ENCODE results near the gene PRDM11. TPM values are rescaled to one million over a fixed set of nuclear protein-coding genes. Genes with fewer than 3 reads are reported as not detected.

The PRDM11 gene
- total RNA-seq, 2 experiments from 2014 or later: 2.5 to 4.6 TPM

DNA sequence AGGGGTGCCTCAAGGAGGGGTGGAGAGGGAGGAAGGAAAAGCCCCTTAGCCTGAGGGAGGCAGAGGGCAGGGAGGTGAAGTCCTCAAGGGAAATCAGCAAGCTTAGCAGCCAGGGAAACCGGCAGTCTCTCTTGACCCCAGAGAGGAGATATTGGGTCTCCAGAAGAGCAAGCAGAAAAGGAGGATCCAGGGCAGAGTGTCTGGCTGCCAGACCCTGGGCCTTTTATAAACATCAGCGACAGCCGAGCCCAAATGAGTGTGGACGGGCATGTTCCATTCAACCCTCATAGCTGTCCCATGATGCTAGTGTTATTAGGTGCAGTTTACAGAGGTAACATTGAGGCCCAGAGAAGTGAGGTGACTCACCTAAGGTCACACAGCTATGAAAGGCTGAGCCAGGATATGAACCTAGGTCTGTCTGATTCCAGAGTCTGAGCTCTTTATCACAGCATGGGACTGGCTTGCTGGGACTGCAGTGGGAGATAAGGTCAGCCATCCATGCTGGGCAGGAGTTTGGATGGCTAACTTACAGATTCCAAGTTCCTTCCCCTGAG is 9.3 kb downstream of the PRDM11 start:
- Mint-ChIP-seq H3K36me3 (no peaks in the 10 kb centered on the region), H3K27me3 (no peaks in the 10 kb centered on the region), H3K27ac (no peak overlapping the region), H3K4me1 (peaks cover 1% of the 10 kb centered on the region), H3K9me3 (ENCODE audit: low read depth) (no peaks in the 10 kb centered on the region), H3K4me3 (no peak overlapping the region)
- ATAC-seq (no peak), DNase-seq (no peak)
- CTCF ChIA-PET: interaction anchor here (2.3 kb wide), 1 partner anchor 45 kb away, joined by 8 read pairs; no protein-coding TSS in a partner anchor

DNA sequence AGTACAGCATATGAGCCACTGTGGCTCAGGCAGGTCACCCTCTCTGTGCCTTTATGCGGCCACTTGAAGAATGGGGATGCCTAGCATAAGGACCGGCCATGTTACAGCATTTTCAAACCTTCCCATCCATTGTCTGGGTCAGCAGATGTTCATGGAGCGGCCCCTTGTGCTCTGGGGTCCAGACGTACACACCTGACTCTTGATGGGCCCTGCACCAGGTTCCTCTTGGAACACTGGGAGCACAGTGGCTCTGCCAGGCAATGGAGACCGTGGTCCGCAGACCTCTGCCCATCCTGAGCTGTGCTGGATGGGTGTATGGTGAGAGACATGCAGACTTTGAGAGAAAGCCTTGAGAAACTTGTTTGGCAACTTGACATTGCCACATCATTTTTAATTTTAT is 9.8 kb downstream of the PRDM11 start:
- DNase-seq (no peak), ATAC-seq (no peak)
- Mint-ChIP-seq H3K9me3 (ENCODE audit: low read depth) (no peaks in the 10 kb centered on the region), H3K27me3 (no peaks in the 10 kb centered on the region), H3K36me3 (no peaks in the 10 kb centered on the region), H3K4me1 (peaks cover 1% of the 10 kb centered on the region), H3K27ac (no peak overlapping the region), H3K4me3 (no peak overlapping the region)
- CTCF ChIA-PET: interaction anchor here (2.3 kb wide), 1 partner anchor 46 kb away, joined by 8 read pairs; no protein-coding TSS in a partner anchor

DNA sequence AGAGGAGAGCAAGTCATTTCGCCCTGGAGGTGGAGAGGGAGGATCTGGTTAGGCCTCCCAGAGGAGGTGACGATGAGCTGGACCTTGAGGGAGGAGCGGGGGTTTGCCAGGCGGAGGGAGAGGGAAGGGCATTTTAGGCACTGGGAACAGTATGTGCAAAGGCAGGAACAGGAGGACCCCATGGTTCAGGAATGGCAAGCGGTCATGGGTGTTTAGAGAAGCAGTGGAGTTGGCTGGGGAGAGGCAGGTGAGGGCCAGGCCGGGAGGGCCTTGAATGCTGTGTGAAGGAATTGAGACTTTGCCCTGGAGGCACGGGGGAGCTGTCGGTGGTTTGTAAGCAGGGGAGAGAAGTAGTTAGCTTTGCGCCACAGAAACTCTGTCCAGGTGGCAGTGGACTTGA is 10.3 kb downstream of the PRDM11 start:
- H3K9me3 Mint-ChIP-seq (ENCODE audit: low read depth): no peaks in the 10 kb centered on the region
- ATAC-seq (no peak), DNase-seq (no peak)
- peaks cover 1% of the 10 kb centered on the region for H3K4me1 Mint-ChIP-seq
- H3K4me3 Mint-ChIP-seq: no peak overlapping the region
- no peaks in the 10 kb centered on the region for H3K36me3 Mint-ChIP-seq
- H3K27me3 Mint-ChIP-seq: no peaks in the 10 kb centered on the region
- no peak overlapping the region for H3K27ac Mint-ChIP-seq
- CTCF ChIA-PET: interaction anchor here (2.3 kb wide), 1 partner anchor 46 kb away, joined by 8 read pairs; no protein-coding TSS in a partner anchor

DNA sequence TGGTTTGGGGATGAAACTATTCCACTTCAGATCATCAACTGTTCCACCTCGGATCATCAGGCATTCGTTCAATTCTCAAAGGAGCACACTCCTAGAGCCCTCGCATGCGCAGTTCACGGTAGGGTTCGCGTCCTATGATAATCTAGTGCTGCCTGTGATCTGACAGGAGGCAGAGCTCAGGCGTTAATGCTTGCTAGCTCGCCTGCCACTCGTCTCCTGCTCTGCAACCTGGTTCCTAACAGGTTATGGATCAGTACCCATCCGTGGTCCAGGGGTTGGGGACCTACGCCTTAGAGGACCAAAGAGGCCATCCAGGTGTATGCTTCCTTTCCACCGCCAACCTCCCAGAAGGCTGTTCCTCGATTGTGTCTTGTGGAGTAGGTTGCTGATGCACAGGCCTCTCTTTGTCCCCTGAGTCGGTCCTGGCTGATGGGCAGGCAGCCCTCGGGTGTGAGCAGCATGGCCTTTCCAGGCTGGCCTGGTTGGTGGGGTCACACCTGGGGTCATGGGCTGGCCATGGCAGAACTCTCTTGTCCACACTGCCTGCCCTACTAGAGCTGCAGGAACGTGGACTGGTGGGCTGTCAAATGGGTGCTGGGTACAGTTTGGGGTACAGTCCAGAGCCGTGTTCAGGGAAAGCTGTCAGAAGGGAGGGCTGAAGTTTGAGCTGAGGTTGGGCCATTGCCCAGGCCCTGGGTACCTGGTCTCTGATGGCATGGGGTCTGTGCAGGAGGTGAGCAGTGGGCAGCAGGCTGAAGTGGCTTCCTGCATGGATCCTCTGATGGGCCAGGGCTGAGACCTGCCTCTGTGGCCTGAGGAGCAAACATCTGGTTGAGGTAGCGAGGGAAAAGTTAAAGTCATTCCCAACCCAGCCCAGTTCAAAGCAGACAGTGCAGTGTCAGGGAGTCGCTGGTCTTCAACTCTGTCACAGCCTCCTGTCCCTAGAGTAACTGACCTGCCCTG is 11.1 kb downstream of the PRDM11 start:
- no peaks in the 10 kb centered on the region for H3K9me3 Mint-ChIP-seq (ENCODE audit: low read depth)
- CTCF ChIA-PET: no interaction called here
- H3K4me3 Mint-ChIP-seq: no peak overlapping the region
- no peak for ATAC-seq
- H3K4me1 Mint-ChIP-seq: peaks cover 1% of the 10 kb centered on the region
- no peaks in the 10 kb centered on the region for H3K27me3 Mint-ChIP-seq
- DNase-seq: no peak
- H3K27ac Mint-ChIP-seq: no peak overlapping the region
- no peaks in the 10 kb centered on the region for H3K36me3 Mint-ChIP-seq

DNA sequence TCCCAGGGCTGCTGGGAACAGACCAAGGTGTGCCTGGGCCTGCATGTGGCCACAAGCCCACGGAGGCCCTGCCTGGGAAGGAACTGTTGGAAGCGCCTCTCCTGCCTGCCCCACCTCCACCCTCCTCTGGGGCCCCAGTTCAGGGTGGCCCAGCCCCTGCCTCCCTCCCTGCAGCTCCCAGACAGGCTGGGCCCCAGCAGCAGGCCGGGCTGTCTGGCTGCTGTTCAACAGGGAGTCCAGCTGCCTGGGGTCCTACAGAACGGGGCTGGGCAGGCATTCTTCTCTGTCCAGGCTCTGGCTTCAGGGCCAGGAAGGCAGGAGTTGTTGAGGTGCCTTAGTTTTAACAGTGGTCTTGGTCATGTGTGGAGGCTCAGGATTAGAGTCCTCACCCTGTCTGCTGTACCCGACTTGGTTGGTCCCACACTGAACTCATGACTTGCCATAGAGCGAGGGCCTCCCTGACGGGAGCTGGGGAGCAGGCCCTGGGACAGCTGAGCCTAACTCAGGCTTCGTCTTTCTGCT is 11.8 kb downstream of the PRDM11 start:
- Mint-ChIP-seq H3K36me3 (no peaks in the 10 kb centered on the region), H3K4me3 (no peak overlapping the region), H3K9me3 (ENCODE audit: low read depth) (no peaks in the 10 kb centered on the region), H3K27me3 (no peaks in the 10 kb centered on the region), H3K4me1 (peaks cover 1% of the 10 kb centered on the region), H3K27ac (no peak overlapping the region)
- DNase-seq (no peak), ATAC-seq (no peak)
- CTCF ChIA-PET: no interaction called here

DNA sequence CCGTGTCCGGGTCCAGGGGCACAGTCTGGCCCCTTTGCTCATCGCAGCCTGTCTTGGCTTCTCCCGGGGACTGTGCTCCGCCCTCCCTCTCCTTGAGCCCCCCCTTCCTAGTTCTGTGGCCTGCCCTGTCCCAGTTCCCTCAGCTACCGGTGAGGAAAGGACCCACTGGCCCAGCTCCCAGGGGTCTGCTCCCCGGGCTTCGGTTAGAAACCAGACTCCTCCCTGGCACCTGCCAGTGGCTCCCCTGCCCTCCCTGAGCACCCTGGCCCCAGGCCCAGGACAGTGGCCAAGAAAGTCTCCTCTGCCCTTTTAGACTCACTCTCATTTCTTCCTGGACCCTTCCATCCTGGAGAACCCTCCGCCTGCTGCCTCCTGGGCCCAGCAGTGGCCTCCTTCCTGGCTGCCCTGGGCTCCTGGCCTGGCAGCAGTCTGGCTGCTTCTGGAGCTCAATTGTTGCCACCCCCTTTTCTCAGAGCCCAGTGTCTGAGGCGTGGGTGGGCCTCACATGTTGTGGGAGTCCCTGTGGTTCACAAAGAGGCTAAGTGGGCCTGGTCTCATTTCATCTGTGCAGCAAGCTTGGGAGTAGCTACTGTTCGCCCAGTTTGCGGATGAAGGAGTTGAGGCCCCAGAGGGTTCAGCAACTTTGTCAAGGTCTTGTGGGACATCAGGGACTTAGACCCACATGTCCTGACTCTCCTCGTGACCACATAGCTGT is 12.6 kb downstream of the PRDM11 start:
- DNase-seq (no peak), ATAC-seq (no peak)
- Mint-ChIP-seq H3K27me3 (no peaks in the 10 kb centered on the region), H3K4me1 (no peaks in the 10 kb centered on the region), H3K9me3 (ENCODE audit: low read depth) (no peaks in the 10 kb centered on the region), H3K4me3 (no peak overlapping the region), H3K36me3 (no peaks in the 10 kb centered on the region), H3K27ac (no peak overlapping the region)
- CTCF ChIA-PET: no interaction called here

DNA sequence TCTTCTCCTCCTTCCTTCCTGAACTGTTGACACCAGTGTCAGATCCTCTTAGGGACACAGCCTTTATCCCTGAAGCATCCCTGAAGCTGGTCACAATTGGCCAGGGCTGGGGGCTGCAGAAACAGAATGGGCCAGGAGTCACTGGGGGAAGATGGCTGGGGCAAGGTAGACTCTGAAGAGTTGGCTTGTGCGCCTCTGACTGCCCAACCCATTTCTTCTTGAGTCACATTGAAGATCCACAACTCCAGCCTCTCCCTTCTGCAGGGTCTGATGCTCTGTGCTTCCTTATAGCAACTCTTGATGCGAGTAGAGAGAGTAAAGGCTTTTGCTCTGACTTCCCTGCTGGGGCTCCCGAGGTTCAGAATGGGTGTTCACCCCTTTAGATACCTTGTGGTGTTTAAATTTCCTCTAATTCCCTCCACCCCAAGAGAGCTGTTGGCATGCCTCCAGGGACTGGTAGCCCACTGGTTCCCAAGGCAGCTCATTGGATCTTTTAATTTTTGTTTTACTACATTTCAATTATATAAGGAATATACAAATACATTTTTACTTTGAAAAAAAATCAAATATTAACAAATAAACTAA is 13.4 kb downstream of the PRDM11 start:
- CTCF ChIA-PET: no interaction called here
- H3K4me1 Mint-ChIP-seq: no peaks in the 10 kb centered on the region
- DNase-seq: no peak
- no peak for ATAC-seq
- H3K9me3 Mint-ChIP-seq (ENCODE audit: low read depth): no peaks in the 10 kb centered on the region
- no peak overlapping the region for H3K4me3 Mint-ChIP-seq
- H3K27me3 Mint-ChIP-seq: no peaks in the 10 kb centered on the region
- no peak overlapping the region for H3K27ac Mint-ChIP-seq
- no peaks in the 10 kb centered on the region for H3K36me3 Mint-ChIP-seq

DNA sequence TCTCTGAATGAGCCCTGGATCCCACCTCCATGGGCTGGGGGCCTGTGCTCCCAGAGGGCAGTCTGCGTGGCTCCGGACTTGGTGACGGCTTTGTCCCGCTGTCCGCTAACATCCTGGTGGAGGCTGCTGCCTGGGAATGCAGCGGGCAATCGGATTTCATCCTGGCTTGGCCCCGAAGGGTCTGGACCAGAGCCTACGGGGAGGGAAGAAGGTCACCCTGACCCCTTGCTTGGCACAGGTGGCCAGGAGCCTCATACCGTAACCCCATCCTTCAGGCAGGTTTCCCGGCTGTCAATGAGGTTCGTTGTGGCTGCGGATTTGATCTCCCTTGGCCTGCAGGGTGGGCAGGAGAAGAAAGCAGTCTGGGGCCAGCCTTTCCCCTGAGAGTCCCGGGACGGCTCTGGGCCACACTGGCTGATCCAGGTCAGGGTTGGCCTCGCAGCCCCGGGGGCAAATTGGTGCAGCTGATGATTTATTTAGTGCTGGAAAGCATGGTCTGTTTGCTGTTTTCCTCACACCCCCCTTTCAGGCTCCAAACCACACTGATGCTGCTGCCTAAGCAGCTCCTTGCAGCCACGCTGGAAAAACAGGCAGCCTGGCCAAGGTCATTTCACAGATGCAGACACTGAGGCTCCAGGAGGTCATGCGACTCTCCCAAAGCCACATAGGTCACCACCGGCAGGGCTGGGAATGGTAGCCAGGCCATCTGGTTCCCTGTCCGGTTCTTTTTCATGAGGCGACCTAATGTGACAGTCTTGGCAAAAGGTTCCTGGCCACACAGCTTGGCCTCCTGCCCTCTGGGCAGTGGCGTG is 15.0 kb downstream of the PRDM11 start:
- Mint-ChIP-seq H3K4me3 (no peak overlapping the region), H3K4me1 (no peaks in the 10 kb centered on the region), H3K27me3 (no peaks in the 10 kb centered on the region), H3K9me3 (ENCODE audit: low read depth) (no peaks in the 10 kb centered on the region), H3K36me3 (no peaks in the 10 kb centered on the region), H3K27ac (no peak overlapping the region)
- no peak for DNase-seq
- no peak for ATAC-seq
- CTCF ChIA-PET: no interaction called here

DNA sequence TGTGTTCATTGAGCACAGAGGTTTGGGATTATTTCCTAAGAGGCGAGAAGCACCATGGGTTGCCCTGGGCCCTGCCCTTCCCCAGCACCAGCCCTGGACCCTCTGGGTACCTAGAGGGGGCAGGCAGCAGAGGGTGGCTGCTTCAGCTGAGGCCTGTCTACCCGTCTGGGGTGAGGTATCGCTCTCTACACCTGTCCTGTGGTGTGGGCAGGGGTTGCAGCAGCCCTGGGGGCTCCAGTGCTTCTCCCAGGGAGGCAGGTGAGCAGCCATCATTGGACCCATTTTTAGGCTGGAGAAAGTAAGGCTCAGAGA is 15.6 kb downstream of the PRDM11 start:
- H3K27me3 Mint-ChIP-seq: no peaks in the 10 kb centered on the region
- DNase-seq (no peak), ATAC-seq (no peak)
- no peaks in the 10 kb centered on the region for H3K4me1 Mint-ChIP-seq
- H3K4me3 Mint-ChIP-seq: no peak overlapping the region
- H3K9me3 Mint-ChIP-seq (ENCODE audit: low read depth): no peaks in the 10 kb centered on the region
- H3K36me3 Mint-ChIP-seq: no peaks in the 10 kb centered on the region
- CTCF ChIA-PET: no interaction called here
- H3K27ac Mint-ChIP-seq: no peak overlapping the region

DNA sequence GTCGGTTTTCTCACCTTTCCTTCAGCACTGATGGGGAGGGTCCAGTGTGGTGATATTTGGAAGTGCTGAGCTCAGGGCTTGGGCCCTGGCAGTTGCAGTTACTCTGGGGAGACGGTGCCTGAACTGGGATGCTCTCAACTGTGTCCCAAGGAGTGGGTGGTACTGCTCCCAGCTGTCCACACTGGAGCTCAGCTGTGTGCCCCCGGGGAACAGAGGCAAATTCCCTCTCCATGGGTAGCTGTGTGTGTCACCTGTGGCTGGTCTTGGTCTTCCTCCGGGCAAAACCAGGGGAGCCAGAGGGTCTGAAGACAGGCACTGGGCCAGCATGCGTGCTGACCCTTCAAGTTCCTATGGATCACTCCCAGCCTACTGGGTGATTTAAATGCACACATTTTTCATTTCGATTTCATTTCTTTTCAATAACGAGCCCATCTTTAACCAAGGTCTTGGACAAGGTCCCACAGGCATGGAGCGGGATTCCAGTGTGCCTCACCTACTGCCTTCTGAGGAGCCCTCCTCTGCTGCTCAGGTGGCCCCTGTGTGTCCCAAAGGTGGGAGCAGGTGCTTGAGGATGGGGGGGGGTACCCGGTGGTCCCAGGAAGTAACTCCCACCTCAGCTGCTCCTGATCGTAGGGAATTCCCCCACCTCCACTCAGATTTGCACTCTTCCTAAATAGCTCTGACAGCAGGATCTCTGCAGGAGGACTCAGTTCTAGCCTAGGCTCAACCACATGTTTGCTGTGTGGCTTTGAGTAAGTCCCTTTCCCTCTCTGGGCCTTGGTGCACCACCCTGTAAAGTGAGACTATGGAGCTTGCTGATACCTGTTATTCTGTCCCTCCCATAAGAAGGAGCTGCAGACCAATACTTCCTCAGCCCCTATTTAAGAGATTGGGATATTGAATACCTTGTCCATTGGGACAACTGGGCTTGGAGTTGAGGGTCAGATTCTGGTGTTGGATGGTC is 16.8 kb downstream of the PRDM11 start:
- no peaks in the 10 kb centered on the region for H3K36me3 Mint-ChIP-seq
- no peak overlapping the region for H3K27ac Mint-ChIP-seq
- no peaks in the 10 kb centered on the region for H3K9me3 Mint-ChIP-seq (ENCODE audit: low read depth)
- H3K27me3 Mint-ChIP-seq: no peaks in the 10 kb centered on the region
- H3K4me3 Mint-ChIP-seq: no peak overlapping the region
- H3K4me1 Mint-ChIP-seq: no peaks in the 10 kb centered on the region
- CTCF ChIA-PET: interaction anchor here (1.0 to 1.7 kb wide), 3 partner anchors 30 to 236 kb away, joined by 3 to 4 read pairs (median 3); no protein-coding TSS in a partner anchor
- no peak for DNase-seq
- ATAC-seq: no peak

DNA sequence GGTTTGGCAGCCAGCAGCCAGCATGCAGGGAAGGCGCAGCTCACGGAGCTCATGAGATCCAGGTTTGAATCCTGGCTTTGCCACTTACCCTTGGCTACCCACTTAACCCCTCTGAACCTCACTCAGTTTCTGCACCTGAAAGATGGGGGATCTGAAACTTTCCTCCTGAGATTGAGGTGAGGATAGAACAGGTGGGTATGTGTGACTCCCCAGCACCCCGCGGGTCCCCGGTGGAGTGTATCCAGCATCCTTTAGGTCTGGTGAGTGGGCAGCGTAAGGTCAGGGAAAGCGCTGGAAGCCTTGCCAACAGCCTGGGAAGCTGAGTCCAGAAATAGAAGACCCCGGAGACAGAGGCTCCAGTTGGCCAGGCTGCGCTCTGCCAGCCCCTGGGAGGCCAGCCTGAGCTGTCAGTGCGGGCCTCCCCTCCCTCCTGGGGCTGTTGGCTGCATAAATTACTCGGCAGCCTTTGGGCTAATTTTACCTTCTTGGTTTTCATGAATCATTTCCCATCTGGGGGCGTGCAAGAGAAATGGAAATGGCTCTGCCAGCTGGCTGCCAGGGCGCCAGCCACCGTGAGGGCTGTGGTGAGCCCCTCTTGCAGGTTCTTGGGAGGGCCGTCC is 17.6 kb downstream of the PRDM11 start:
- no peaks in the 10 kb centered on the region for H3K4me1 Mint-ChIP-seq
- H3K27me3 Mint-ChIP-seq: no peaks in the 10 kb centered on the region
- no peaks in the 10 kb centered on the region for H3K36me3 Mint-ChIP-seq
- H3K9me3 Mint-ChIP-seq (ENCODE audit: low read depth): no peaks in the 10 kb centered on the region
- H3K27ac Mint-ChIP-seq: no peak overlapping the region
- no peak overlapping the region for H3K4me3 Mint-ChIP-seq
- ATAC-seq (no peak), DNase-seq (no peak)
- CTCF ChIA-PET: interaction anchor here (1.7 kb wide), 1 partner anchor 237 kb away, joined by 4 read pairs; no protein-coding TSS in a partner anchor
